Measurements from ENCODE around the gene NLRP4. TPM values are rescaled to one million over a fixed set of nuclear protein-coding genes. Genes with fewer than 3 reads are reported as not detected.

The NLRP4 gene
- total RNA-seq, 1 donor from 2014 or later: not detected

DNA sequence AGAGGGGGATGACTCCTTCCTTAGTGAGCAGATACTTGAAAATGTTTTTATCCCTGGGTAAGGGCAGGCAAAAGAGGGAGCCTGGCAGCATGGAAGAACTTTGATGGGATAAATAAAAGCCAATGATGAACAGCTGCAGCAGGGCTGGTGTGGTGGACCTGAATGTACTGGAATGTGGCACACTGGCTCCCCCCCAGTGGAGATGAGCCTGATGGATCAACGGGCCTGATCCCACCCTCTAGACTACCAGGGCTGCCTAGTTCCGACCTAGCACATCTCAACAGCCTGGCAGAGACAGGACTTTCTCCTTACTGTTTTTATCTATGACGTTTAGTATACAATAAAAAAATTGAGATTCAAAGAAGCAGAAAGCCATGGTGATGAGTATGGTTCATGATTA is 25.0 kb upstream of the NLRP4 start:
- peaks cover 2% of the 10 kb centered on the region for H3K36me3 Mint-ChIP-seq (ENCODE audit: low read depth)
- peaks cover 69% of the 10 kb centered on the region for H3K9me3 Mint-ChIP-seq (ENCODE audit: low read depth)
- H3K4me1 Mint-ChIP-seq (ENCODE audit: low read depth): no peaks in the 10 kb centered on the region
- TF ChIP-seq, protein P1, sequence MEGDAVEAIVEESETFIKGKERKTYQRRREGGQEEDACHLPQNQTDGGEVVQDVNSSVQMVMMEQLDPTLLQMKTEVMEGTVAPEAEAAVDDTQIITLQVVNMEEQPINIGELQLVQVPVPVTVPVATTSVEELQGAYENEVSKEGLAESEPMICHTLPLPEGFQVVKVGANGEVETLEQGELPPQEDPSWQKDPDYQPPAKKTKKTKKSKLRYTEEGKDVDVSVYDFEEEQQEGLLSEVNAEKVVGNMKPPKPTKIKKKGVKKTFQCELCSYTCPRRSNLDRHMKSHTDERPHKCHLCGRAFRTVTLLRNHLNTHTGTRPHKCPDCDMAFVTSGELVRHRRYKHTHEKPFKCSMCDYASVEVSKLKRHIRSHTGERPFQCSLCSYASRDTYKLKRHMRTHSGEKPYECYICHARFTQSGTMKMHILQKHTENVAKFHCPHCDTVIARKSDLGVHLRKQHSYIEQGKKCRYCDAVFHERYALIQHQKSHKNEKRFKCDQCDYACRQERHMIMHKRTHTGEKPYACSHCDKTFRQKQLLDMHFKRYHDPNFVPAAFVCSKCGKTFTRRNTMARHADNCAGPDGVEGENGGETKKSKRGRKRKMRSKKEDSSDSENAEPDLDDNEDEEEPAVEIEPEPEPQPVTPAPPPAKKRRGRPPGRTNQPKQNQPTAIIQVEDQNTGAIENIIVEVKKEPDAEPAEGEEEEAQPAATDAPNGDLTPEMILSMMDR (IDR thresholded peaks at IDR 0.05): no peak
- no peak overlapping the region for H3K27ac Mint-ChIP-seq (ENCODE audit: unreplicated experiment)
- no peaks in the 10 kb centered on the region for H3K27me3 Mint-ChIP-seq (ENCODE audit: low read depth)
- H3K4me3 Mint-ChIP-seq (ENCODE audit: unreplicated experiment): no peak overlapping the region
- DNase-seq (ENCODE audit: low spot score): no peak

- TF ChIP-seq, protein P1 (IDR thresholded peaks at IDR 0.05): no peak
- H3K9me3 Mint-ChIP-seq (ENCODE audit: low read depth): peaks cover 66% of the 10 kb centered on the region
Measured at GRCh38 chr19:55812449-55812848, 23.9 kb upstream of the NLRP4 start.

GRCh38 chr19:55813906-55814305 is 22.4 kb upstream of the NLRP4 start:
- H3K4me1 Mint-ChIP-seq (ENCODE audit: low read depth): no peaks in the 10 kb centered on the region
- H3K9me3 Mint-ChIP-seq (ENCODE audit: low read depth): peaks cover 65% of the 10 kb centered on the region
- H3K27me3 Mint-ChIP-seq (ENCODE audit: low read depth): no peaks in the 10 kb centered on the region
- DNase-seq (ENCODE audit: low spot score): no peak
- no peak overlapping the region for H3K4me3 Mint-ChIP-seq (ENCODE audit: unreplicated experiment)
- H3K36me3 Mint-ChIP-seq (ENCODE audit: low read depth): peaks cover 2% of the 10 kb centered on the region
- TF ChIP-seq, protein P1 (IDR thresholded peaks at IDR 0.05): no peak
- no peak overlapping the region for H3K27ac Mint-ChIP-seq (ENCODE audit: unreplicated experiment)

More at GRCh38 chr19:55812449-55812848, 23.9 kb upstream of the NLRP4 start:
- H3K27ac Mint-ChIP-seq (ENCODE audit: unreplicated experiment): no peak overlapping the region
- H3K4me1 Mint-ChIP-seq (ENCODE audit: low read depth): no peaks in the 10 kb centered on the region
- H3K36me3 Mint-ChIP-seq (ENCODE audit: low read depth): peaks cover 2% of the 10 kb centered on the region
- no peak overlapping the region for H3K4me3 Mint-ChIP-seq (ENCODE audit: unreplicated experiment)
- H3K27me3 Mint-ChIP-seq (ENCODE audit: low read depth): no peaks in the 10 kb centered on the region
- no peak for DNase-seq (ENCODE audit: low spot score)

DNA sequence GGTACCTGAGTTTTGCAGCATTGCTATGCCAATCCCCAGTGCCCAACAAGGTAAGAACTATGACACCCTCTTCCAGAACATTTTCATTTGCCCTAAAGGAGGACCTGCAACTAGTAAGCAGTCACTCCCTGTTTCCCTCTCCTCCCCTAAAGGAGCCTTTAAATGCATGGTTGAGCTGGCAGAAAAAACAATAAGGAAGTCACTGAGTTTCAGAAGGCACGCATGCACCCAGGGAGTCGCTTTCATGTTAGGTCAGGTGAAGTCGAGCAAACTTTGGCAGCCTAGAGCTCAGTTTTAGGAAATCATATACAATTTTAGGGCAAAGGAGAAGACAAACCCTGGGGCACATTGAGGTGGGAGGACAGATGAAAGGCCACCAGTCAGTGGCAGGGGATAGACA is 16.3 kb upstream of the NLRP4 start:
- Mint-ChIP-seq H3K36me3 (ENCODE audit: low read depth) (no peaks in the 10 kb centered on the region), H3K9me3 (ENCODE audit: low read depth) (peaks cover 36% of the 10 kb centered on the region), H3K27me3 (ENCODE audit: low read depth) (no peaks in the 10 kb centered on the region), H3K4me3 (ENCODE audit: unreplicated experiment) (no peak overlapping the region), H3K27ac (ENCODE audit: unreplicated experiment) (no peak overlapping the region), H3K4me1 (ENCODE audit: low read depth) (no peaks in the 10 kb centered on the region)
- TF ChIP-seq, protein P1 (IDR thresholded peaks at IDR 0.05): no peak
- DNase-seq (ENCODE audit: low spot score): no peak

DNA sequence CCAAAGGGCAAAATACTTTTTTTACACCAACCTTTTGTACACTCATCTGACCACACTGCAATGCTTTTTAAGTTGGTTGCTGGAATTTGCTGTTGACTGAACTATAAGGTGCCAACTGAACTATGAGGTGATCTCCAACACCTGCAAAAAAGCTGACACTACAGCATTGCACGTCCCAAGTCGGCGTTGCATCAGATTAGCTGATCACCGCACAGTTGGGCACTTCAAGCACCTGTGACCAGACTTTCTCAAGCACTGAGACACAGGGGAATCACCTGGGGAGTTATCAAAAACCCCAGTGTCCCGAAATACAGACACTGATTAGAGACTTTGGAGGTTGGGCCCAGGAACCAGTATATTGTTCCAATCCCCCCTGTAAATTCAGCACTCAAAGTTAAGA is 5.7 kb upstream of the NLRP4 start:
- Mint-ChIP-seq H3K4me3 (ENCODE audit: unreplicated experiment) (no peak overlapping the region), H3K4me1 (ENCODE audit: low read depth) (no peaks in the 10 kb centered on the region), H3K36me3 (ENCODE audit: low read depth) (no peaks in the 10 kb centered on the region), H3K27ac (ENCODE audit: unreplicated experiment) (no peak overlapping the region), H3K27me3 (ENCODE audit: low read depth) (no peaks in the 10 kb centered on the region), H3K9me3 (ENCODE audit: low read depth) (peaks cover 25% of the 10 kb centered on the region)
- DNase-seq (ENCODE audit: low spot score): no peak
- TF ChIP-seq, protein P1 (IDR thresholded peaks at IDR 0.05): no peak
